M059J (cell line): ENCODE data around the gene FGFBP1. TPM values are rescaled to one million over a fixed set of nuclear protein-coding genes. Genes with fewer than 3 reads are reported as not detected.

ENCODE experiments used
- DNase-seq: peaks from one replicate; pipeline ENCODE4 v3.0.0-alpha.2; 2012; ENCODE audit warnings: low read depth
- total RNA-seq: library from RNA; depleted of rRNA; stranded (reverse); fragments of >200 nt; shearing (Covaris generic); gene quantifications from 2 replicates; pipeline ENCODE4 v1.2.3, GENCODE V29; 2014; rRNA removed

The FGFBP1 gene
- total RNA-seq = 0.49 TPM in 1 of 2 replicates, not detected in the other

- DNase-seq = no peak
Observed at GRCh38 chr4:15938640-15939039, at the start of gene FGFBP1. FGFBP1 (minus strand) TSS chr4:15938740; CDS start chr4:15936632, 2,108 bp downstream.

GRCh38 chr4:15988222-15988621 is 49.7 kb upstream of the FGFBP1 start:
- no peak for DNase-seq

- DNase-seq = no peak
Observed at GRCh38 chr4:15986907-15987306, 48.4 kb upstream of the FGFBP1 start.

GRCh38 chr4:15983610-15984009 is 45.1 kb upstream of the FGFBP1 start:
- no peak for DNase-seq

- no peak for DNase-seq
Observed at GRCh38 chr4:15982842-15983524, 44.4 kb upstream of the FGFBP1 start.

GRCh38 chr4:15976456-15977447 is 38.2 kb upstream of the FGFBP1 start:
- no peak for DNase-seq

- DNase-seq = no peak
Observed at GRCh38 chr4:15971068-15971801, 32.7 kb upstream of the FGFBP1 start.

GRCh38 chr4:15968551-15969300 is 30.2 kb upstream of the FGFBP1 start:
- no peak for DNase-seq

- DNase-seq = no peak
Observed at GRCh38 chr4:15965325-15965724, 26.8 kb upstream of the FGFBP1 start.

- DNase-seq = peak; percentile 15
Observed at GRCh38 chr4:15964159-15964558, 25.6 kb upstream of the FGFBP1 start.

GRCh38 chr4:15963576-15963975 is 25.0 kb upstream of the FGFBP1 start:
- no peak for DNase-seq

GRCh38 chr4:15963001-15963451 is 24.5 kb upstream of the FGFBP1 start, which contains the start of gene FGFBP2:
FGFBP2 (minus strand) TSS chr4:15963175; CDS start chr4:15963129, 46 bp downstream.
- DNase-seq = peak; percentile 41

- DNase-seq = no peak
Observed at GRCh38 chr4:15961781-15962510, 23.4 kb upstream of the FGFBP1 start.

- no peak for DNase-seq
Observed at GRCh38 chr4:15958562-15958961, 20.0 kb upstream of the FGFBP1 start.

- DNase-seq = peak; percentile 72
Observed at GRCh38 chr4:15956179-15956850, 17.8 kb upstream of the FGFBP1 start.

- peak; percentile 38 for DNase-seq
Observed at GRCh38 chr4:15955670-15956069, 17.1 kb upstream of the FGFBP1 start.

- DNase-seq = peak; percentile 4
Observed at GRCh38 chr4:15953625-15954024, 15.1 kb upstream of the FGFBP1 start.

GRCh38 chr4:15951781-15952180 is 13.2 kb upstream of the FGFBP1 start:
- no peak for DNase-seq

GRCh38 chr4:15948826-15949225 is 10.3 kb upstream of the FGFBP1 start:
- DNase-seq = no peak

GRCh38 chr4:15947684-15948083 is 9.1 kb upstream of the FGFBP1 start:
- no peak for DNase-seq
